Measurements from ENCODE around the gene RBPJ.

RBPJ gene

DNA sequence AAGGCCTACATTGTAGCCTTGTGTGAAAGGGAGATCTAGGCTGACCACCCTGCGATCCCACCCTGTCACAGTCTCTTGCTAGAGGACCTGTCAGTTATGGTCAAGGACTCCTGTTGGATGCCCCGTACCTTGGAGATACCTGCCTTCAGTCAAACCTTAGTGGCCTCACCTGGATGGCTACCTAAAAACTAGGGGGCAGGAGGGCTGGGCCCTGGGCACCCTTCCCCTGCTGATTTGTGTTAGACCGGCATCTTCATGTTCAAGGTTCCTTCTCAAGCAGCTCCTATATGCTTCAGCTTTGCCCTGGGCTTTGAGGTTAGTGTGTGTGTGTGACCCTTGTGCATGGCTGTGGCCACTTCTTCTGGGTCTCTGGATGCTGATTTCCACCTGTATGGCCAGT, 134.1 kb downstream of the RBPJ start:
- TF ChIP-seq, protein P1, sequence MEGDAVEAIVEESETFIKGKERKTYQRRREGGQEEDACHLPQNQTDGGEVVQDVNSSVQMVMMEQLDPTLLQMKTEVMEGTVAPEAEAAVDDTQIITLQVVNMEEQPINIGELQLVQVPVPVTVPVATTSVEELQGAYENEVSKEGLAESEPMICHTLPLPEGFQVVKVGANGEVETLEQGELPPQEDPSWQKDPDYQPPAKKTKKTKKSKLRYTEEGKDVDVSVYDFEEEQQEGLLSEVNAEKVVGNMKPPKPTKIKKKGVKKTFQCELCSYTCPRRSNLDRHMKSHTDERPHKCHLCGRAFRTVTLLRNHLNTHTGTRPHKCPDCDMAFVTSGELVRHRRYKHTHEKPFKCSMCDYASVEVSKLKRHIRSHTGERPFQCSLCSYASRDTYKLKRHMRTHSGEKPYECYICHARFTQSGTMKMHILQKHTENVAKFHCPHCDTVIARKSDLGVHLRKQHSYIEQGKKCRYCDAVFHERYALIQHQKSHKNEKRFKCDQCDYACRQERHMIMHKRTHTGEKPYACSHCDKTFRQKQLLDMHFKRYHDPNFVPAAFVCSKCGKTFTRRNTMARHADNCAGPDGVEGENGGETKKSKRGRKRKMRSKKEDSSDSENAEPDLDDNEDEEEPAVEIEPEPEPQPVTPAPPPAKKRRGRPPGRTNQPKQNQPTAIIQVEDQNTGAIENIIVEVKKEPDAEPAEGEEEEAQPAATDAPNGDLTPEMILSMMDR (IDR thresholded peaks at IDR 0.05; ENCODE audit: low read depth, low read length, missing control alignments) = no peak
- DNase-seq = no peak
- H3K36me3 ChIP-seq (replicated peaks) = no peaks in the 10 kb centered on the region
- no peak overlapping the region for H3K27ac ChIP-seq
- no peak overlapping the region for H3K4me3 ChIP-seq (ENCODE audit: low read depth, low read length)
- in situ Hi-C loops (cut with HindIII; ENCODE audit: low pct_ligation_motif_present, low sequenced_read_pairs) = loop anchor here (25.0 kb wide), 1 partner anchor 257 kb away; no protein-coding TSS in a partner anchor
- H3K27me3 ChIP-seq (replicated peaks) = no peaks in the 10 kb centered on the region

GRCh38 chr4:26455571-26455970, 134.8 kb downstream of the RBPJ start:
- TF ChIP-seq, protein P1 (IDR thresholded peaks at IDR 0.05; ENCODE audit: low read depth, low read length, missing control alignments) = no peak
- in situ Hi-C loops (cut with HindIII; ENCODE audit: low pct_ligation_motif_present, low sequenced_read_pairs) = loop anchor here (25.0 kb wide), 1 partner anchor 257 kb away; no protein-coding TSS in a partner anchor
- Histone ChIP-seq H3K36me3 (replicated peaks) (no peaks in the 10 kb centered on the region), H3K4me3 (ENCODE audit: low read depth, low read length) (no peak overlapping the region), H3K27me3 (replicated peaks) (no peaks in the 10 kb centered on the region), H3K27ac (no peak overlapping the region)
- no peak for DNase-seq

GRCh38 chr4:26457412-26457811, 136.6 kb downstream of the RBPJ start:
- DNase-seq = no peak
- H3K27me3 ChIP-seq (replicated peaks) = no peaks in the 10 kb centered on the region
- H3K4me3 ChIP-seq (ENCODE audit: low read depth, low read length) = no peak overlapping the region
- TF ChIP-seq, protein P1 (IDR thresholded peaks at IDR 0.05; ENCODE audit: low read depth, low read length, missing control alignments) = no peak
- in situ Hi-C loops (cut with HindIII; ENCODE audit: low pct_ligation_motif_present, low sequenced_read_pairs) = loop anchor here (25.0 kb wide), 1 partner anchor 255 kb away; no protein-coding TSS in a partner anchor
- no peaks in the 10 kb centered on the region for H3K36me3 ChIP-seq (replicated peaks)
- H3K27ac ChIP-seq = no peak overlapping the region

GRCh38 chr4:26458157-26458561, 137.3 kb downstream of the RBPJ start:
- Histone ChIP-seq H3K27me3 (replicated peaks) (no peaks in the 10 kb centered on the region), H3K4me3 (ENCODE audit: low read depth, low read length) (no peak overlapping the region), H3K27ac (no peak overlapping the region), H3K36me3 (replicated peaks) (no peaks in the 10 kb centered on the region)
- peak; percentile 51 for DNase-seq
- TF ChIP-seq, protein P1 (IDR thresholded peaks at IDR 0.05; ENCODE audit: low read depth, low read length, missing control alignments) = peak; percentile 34
- in situ Hi-C loops (cut with HindIII; ENCODE audit: low pct_ligation_motif_present, low sequenced_read_pairs) = loop anchor here (25.0 kb wide), 1 partner anchor 254 kb away; no protein-coding TSS in a partner anchor

DNA sequence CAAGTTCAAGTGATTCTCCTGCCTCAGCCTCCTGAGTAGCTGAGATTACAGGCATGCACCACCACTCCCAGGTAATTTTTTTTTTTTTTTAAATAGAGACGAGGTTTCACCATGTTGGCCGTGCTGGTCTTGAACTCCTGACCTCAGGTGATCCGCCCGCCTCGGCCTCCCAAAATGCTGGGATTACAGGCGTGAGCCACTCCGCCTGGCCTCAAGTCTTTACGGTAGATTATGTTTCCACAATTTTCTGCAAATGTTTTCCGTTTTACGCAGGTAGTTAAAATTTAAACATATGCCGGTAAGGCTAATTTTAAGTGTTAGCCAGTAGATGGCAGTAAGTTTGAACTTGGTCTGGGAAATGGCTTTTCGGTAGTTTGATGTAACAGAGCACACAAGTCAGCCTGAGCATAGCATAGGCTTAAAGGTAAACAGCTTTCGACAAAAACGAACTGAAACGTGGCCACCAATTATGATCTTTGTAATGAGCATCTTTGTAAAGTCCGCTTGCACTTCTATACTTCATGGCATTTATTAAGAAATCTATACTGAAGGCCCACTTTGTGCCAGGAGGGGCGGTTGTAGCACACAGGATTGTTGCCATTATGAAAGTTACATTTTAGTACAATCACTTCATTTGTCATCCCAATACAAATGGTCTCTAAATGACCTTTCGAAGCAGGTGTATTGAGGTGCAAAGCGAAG, 138.4 kb downstream of the RBPJ start:
- in situ Hi-C loops (cut with HindIII; ENCODE audit: low pct_ligation_motif_present, low sequenced_read_pairs) = loop anchor here (25.0 kb wide), 1 partner anchor 253 kb away; no protein-coding TSS in a partner anchor
- Histone ChIP-seq H3K36me3 (replicated peaks) (no peaks in the 10 kb centered on the region), H3K27ac (no peak overlapping the region), H3K27me3 (replicated peaks) (no peaks in the 10 kb centered on the region), H3K4me3 (ENCODE audit: low read depth, low read length) (no peak overlapping the region)
- DNase-seq = no peak
- TF ChIP-seq, protein P1 (IDR thresholded peaks at IDR 0.05; ENCODE audit: low read depth, low read length, missing control alignments) = peak; percentile 64

All from brain microvascular endothelial cell (primary cell).